NCI-H1694 (cell line): ENCODE data around the gene LRRC8D.

Experiments used
- DNase-seq: peaks from one replicate; lab custom pipeline; 2025; lab: John Stamatoyannopoulos, UW

The LRRC8D gene

DNA sequence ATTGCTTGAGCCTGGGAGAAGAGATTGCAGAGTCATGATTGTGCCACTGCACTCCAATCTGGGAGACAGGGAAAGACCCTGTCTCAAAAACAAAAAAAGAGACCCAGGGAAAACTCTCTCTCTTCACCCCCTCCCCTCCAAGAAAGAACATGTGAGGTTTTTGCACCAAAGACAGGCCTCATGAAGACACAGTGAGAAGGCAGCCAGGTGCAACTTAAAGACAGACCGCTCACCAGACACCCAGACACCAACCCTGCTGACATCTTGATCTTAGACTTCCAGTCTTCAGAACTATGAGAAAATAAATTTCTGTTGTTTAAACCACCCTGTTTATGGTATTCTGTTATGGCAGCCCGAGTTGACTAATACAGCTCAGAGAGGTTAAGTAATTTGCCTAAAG is 13.3 kb upstream of the LRRC8D start:
- no peak for DNase-seq

DNA sequence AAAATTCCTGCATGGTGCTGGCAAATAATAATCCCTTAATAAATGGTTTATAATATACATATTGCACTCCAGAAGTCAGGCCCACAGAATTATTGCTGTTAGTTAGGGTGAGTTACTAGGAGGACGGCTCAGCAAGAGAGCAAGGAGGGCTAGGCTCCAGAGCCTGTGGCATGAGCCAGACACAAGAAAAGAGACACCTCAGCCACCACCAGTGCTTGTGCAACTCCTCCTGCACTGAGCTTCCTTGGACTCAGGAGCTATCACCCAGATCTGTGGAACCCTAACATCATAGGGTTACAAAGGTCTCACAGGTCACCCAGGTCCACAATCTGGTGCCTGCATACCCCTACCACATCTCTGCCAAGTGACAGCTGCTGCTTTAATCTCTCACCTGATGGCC is 12.8 kb upstream of the LRRC8D start:
- no peak for DNase-seq

DNA sequence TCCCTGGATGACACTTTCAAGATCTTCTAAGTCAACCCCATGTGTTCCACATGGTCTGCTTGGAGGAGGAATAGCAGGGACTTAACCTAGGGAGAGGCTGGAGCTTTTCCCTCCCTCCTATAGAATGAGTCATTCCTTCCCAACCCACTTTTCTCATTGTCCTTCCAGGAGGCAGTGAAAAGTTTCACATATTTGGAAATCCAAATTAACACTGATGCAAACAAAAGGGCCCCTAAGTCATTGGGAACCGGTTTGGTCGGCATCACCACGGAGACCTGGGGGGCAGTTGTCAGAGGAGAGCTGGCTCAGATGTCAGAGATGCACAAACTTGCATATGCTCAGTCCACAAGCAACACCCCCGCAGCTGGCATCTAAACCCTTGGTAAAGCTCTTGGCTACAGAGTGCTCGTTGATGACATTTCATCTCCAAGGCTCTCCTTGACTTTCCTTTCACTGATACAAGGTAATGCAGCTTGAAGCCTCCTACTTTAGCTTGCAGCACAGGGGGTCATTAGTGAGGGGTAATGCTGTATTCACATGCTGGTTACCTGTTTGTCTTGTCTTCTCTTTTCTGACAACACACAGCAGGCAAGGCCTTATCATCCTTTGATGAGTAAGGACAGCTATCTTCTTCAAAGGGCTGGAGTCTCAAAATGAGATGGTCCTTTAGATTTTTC is 12.3 kb upstream of the LRRC8D start:
- DNase-seq = no peak

DNA sequence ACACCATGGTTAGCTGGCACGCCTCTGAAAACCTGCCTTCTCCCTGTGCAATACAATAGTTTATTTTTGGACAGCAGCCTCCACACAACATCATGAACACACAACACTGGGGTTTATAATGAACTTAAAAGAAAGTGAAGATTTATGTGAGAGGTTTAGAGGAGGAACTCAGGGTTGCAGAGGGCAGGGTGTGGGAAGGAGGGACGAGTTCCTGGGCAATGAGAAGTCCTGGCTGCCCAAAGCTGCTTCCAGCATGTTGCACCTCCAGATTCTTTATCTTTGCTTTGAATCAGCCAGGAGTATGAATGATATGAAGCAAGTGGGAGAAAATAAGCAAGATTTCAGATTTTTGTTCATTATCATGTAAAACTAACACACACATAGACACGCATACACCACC is 11.3 kb upstream of the LRRC8D start:
- DNase-seq = no peak

DNA sequence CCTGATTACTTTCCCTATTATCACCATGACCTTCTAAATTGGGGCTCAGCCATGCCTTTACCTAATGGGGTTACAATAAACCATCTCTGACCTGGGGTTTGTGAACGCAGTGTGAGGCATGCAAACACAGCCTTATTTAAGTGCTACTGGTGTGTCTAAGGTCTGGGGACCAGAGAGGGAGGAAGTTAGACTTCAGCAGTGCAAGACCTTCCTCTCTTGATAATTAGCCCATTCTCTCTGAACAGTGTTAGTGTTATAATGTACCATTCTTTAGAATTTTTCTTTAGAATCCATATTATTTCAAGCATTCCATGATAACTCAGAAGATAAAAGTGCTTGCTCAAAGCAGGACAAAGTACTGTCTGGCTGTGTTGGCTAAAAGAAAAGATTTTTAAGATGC is 10.5 kb upstream of the LRRC8D start:
- no peak for DNase-seq

DNA sequence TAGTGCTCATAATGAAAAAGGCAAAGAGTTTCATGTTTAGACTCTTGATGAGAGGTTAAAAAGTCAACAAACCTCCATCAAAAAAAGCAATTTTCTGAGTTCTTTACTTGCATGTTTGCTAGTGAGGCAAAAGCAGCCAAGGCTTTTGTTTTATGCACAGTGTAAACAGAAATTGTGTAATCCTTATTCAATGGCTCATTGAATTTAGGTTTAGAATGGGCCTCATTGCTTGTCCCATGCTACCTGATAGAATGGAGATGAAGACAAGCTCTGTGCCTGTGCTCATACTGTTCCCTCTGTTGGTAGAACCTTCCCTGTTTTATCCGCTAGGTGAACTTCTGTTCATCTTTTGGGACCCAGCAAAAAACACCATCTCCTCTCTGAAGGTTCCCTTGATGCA is 10.0 kb upstream of the LRRC8D start:
- no peak for DNase-seq

DNA sequence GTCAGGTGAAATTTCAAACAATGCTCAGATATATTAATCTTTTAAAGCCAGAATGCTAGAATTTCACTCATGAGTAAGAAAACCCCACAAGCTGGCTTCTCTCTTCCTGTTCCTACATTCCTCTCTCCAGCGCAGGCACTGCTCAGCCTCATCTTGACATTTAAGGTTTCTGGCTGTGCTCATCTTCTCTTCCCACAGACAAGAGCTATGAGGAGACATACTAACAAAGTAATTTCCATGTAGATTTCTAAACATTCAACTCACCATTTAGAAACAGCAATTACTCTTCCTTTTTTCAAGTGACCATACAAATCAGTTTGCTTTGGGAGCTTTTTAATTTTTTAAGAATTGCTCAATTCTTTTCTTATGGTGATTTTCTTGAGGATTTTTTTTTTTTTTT is 7.8 kb upstream of the LRRC8D start:
- no peak for DNase-seq

DNA sequence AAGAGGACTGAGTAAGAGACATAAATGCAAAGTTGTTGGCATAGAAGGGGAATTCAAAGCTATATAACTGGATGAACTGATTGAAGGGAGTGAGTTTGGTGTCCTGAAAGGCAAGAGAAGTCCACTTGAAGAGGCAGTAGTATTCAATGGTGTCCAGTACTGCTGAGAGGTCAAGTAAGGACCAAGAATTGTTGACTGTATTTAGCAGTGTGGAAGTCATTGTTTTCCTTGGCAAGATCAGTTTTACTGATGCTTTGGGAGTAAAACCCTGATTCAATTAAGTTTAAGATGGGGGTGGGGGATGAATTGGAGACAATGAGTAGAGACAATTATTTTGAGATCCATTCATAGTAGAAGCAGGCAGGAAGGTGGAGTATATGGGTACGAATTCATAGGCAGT is 5.8 kb upstream of the LRRC8D start:
- DNase-seq = no peak

DNA sequence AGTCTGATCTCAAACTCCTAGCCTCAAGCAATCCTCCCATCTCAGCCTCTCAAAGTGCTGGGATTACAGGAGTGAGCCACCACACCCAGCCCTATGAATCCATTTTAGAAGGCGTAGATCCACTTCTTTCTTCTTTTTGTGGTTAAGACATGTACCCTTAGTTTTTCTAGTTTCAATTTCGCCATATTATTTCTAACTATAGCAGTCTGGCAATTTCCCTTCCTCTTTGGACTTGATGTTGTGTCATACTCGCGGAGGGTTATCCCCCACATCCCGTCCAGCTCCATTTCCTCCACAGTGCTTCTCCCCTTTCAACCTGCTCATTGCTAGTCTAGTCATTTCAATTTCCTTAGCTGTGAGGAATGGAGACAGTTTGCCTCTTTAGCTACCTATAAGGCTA is 5.2 kb upstream of the LRRC8D start:
- DNase-seq = no peak

DNA sequence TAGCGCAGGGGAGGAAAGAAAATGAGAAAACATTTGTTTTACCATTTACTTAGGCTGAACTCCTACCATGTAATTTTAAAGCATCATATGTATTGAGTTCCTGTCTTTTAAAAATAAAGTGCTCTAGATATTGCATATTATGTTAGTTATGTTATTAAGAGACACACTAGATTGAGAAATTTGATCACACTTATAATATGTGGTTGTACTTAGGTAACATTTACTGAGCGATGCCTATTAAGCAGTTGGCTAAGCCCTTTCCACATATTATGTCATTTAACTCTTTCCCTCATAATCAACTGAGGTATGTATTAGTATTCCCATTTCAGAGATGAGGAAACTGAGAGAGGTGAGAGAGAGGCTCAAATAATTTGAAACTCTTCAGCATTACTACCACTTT is 4.5 kb upstream of the LRRC8D start:
- DNase-seq = no peak

DNA sequence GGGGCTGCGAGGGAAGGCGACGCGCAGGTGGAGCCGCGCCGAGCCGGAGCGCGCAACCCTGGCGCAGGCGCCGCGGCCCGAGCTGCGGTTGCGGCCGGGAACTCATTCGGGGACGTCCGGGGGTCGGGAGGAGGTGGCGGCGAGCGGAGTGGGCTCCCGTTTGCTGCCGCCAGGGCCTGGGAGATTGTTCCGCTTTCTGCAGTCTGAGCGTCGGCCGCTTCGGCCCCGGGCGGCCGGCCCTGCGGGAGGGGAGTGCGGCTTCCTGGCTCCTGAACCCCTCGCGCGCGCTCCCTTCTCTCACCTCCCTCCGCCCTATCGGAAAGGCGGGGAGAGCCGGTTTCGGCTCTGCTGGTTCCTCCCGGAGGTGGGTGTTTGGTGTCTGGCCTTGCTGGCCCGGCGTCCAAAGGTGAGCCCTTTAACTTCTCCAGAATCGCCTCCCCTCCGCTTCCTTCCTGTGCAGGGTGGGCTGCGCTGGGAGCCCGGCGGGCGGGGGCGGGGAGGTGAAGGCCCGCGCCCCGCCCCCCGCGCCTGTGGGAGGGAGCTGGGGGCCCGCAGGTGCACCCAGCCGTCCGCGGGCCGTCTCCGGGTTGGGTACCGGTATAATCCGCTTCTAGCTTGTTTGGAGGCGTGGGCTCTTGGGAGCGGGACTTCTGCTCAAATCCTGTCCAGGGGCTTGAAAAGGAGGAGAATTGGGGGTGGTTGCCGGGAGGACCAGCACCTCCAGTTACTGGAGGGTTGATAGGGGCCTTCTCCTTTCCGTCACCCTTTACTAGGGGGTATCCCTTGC is 683 bp downstream of the LRRC8D start:
- DNase-seq = no peak

DNA sequence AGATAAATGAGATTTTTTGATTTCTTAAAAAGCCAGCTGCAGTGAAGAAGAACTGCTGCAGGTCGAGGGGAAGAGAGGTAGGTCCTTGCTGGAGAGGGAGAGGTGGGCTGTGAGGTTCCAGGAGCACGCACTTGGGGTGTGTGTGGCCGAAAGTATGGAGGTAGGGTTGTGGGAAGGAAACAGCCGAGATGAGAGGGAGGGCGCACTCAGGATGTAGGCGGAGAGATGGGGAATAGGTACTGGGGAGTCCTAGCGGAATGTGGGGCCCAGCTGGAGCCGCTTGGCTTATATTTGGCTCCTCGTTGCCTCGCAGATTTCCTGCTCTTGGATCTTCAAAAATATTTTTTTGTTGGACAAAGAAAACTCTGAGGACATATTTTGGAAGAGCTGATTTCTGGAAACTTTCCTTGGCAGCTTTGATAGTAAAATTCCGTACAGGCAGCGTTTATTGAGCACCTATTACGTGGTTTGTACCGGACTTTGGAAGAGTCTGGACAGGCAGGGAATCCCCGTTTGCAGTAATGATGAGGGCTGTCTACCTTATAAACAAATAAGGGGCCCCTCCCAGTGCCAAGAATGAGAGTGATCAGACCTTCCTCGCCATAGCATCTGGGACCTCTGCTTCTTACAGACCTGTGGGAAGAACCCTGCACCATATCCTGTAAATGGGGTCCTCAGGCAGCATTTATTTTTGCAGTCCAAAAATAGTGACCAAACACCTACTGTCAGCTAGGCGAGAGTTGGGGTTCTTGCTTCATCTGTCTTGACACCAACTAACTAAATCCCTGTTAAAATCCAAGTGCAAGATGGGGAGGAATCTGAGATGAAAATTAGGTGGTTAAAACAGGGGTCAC is 1.5 kb downstream of the LRRC8D start:
- no peak for DNase-seq

DNA sequence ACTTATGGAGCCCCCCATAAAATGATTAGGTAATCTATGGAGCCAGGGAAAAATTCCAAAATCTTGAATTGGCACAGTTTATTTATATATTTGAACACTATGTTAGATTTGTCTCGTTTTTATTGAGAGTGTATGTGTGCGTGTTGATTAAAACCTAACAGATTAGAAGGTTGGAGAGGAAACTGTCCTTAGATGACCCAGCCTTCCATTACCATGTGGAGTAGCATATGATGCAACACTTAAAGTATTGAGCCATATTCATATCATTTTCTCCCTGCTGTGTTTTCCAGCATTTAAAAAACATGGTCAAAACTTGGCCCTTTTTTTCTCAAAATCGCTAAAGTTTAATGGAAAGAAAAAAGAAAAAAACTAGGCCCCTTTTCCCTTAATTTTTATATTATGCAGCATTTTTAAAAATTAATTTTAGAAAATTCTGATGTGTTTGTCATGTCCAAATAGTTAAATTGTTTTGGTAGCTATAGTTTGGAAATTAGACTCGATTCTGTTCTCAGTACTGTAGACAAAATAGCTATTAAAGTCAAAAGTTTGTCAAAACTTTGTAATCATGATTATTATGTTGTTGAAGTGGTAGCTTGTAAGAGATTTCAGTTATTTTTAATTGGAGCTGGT is 2.3 kb downstream of the LRRC8D start:
- DNase-seq = no peak

DNA sequence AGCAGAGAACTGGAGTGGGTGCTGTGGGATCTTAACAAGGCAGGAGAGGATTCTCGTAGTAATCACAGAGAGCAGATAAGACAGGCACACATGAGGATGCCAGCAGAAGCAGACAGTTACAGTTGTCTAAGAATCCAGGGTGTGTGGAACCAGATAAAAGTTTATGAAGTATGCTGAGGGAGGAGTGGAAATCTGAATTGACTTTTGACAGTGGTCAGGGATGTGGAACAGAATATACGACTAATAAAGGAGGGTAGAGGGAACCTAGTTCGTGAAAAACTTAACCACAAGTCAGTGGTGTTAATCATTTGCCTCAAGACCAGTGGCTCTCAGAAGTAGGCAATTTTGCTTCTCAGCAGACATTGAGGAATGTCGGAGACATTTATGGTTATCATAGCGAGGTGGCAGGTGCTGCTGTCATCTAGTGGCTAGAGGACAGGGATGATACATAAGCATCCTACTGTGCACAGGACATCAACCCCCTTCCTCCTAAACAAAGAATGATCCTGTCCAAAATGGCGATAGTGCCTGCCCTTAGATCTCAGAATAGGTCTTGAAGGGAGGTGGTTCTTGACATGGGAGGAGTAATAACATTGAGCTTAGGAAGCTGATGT is 3.0 kb downstream of the LRRC8D start:
- no peak for DNase-seq

DNA sequence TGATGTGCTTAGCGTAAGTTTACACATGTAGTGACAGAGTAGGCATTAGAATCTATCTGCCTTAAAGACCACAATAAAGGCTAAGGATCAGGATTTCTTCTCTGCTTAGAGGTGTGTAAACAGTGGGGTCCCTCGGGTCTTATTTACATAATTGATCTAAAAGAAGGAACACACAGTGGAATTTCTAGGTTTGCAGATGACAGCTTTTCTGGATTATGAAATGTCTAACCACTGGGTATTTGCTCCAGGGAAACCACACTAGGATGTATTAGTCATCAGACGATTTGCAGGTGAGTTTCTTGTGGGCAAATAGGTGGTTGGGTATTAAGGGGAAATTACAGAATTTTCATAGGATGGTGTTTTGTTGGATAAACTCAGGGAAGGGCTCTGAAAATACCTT is 5.8 kb downstream of the LRRC8D start:
- DNase-seq = no peak

DNA sequence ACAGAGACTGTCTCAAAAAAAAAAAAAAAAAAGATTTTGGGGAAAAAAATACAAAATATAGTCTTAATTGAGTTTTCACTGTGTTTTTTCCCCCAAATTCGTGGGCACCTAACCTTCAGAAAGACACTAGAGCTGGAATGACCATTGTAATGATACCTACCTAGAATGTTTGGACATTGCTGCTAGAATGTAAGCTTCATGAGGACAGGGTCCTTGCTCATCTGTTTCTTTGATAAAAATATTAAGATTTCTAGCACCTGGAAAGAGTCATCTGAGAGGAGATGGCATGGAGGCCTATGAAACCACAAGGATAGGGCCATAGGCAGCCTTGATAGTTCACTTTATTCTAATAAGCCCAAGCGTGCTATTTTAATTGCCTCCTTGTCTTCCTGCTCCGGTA is 6.5 kb downstream of the LRRC8D start:
- DNase-seq = no peak

DNA sequence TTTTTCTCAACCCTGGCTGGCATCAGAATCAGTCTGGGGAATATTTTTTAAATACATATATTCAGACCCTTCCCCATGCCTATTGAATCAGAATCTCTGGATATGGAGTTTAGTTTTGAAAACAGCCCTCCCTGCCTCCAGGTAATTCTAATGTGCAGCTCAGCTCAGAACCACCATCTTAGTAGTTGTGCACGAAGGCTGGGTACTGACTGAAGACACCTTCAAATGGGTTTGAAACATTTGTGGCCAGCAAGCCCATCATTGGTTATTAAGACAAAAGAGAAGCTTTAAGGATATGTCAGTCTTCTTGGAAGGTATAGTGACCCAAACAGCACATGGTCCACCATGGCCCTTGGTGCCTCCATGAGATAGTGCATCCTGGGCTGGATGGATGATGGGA is 7.1 kb downstream of the LRRC8D start:
- DNase-seq = no peak

DNA sequence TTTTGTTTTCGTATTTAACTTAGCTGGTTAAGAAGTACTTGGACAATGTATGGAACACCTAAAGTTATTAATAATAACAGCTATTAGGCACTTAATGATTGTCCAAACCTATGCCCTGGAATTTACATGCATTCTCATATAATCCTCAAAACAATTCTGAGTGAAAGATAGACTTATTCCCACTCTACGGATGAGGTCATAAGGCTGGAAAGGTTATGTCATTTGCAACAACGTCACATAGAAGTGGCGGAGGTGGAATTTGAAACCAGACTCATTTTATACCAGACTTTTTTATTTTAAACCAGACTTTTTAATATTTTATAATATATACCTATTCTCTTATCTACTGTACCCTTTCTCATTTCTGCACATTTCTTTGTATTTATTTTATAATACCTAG is 8.4 kb downstream of the LRRC8D start:
- DNase-seq = no peak

DNA sequence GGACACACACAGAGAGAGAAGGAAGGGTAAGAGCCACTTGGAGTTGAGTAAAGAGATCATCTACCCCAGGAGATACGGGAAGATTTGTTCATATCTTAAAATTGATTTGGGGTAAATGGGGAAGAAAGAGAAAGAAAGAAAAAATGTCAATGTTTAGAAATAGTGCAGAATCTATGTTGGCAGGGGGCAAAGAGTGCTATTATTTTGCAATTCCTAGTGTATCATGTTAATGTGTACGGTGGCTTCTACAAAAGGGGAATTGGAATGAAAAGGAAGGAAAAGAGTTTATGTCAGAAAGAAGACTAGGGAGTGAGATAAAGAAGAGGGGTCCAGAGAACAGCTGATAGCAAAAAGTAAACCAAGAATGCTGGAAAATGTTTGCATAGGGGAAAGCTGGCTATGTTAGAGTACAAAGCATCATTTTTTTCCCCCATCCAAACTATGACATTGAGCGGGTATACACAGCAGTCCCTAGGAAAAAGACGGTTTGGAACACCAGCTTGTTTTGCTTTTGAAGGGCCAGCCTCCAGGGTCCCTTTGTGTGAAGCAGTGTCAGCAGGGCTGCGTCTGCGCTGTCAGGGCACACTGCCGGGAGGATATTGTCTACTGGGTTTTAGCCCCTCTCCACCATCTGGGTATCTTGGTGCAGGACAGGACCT is 10.8 kb downstream of the LRRC8D start:
- DNase-seq = no peak

DNA sequence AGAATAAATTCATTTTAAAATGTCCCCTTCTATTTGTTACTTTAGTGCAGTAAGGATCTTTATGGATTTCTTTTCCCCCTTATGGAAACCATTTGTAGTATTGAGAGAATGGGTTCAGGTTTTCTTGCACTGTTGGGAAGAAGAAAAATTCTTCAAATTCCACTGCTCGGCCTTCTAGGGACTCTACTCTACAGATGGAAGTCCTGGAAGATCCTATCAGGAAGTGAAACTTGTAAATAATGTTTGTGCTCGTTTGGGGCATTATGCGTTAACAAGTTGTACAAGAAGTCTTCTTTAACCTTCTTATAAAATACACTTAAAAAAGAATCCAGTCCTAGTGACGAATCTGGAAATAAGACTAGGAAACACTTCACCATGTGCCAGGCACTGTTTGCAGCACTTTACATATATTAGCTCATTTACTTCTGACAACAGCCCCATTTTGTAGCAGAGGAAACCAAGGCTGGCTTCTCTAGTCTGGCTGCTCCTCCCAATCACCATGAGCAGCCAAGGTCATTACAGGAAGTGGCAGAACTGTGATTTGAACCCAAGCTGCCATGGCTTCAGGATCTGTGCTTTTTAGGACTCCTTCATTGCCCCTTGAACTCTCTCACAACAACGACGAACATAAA is 11.8 kb downstream of the LRRC8D start:
- DNase-seq = no peak
